ENCODE measurements around the gene SPACA6. TPM values are rescaled to one million over a fixed set of nuclear protein-coding genes. Genes with fewer than 3 reads are reported as not detected.

SPACA6 gene
- total and polyA plus RNA-seq, 2 donors (not counting 1 experiment from before 2014, with no cell fraction given), result 5.5 to 8.6 TPM

DNA sequence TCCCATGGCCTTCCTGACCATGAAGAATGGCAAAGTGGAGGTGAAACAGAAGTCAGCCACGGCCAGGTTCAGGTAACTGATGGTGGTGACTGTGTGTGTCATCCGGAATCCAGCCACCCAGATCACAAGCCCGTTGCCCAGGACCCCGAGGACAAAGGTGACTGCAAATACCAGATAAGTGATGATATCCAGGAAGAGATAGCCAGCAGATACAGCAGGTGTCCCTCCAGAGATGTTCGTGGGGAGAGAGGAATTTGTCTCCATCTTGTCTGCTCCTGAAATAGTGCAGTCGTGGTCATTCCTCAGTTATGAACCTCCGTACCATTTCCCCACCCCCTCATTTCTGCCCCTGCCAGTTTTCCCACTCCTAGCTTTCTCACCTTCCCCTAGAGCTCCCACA lies 53.6 kb downstream of the SPACA6 start:
- no peaks in the 10 kb centered on the region for H3K9me3 ChIP-seq (ENCODE audit: control insufficient read depth, insufficient read depth, low read depth, low read length)
- H4K20me1 ChIP-seq (ENCODE audit: control insufficient read depth, extremely low read depth, insufficient read depth, low read length), result no peaks in the 10 kb centered on the region
- no peak overlapping the region for H3K4me2 ChIP-seq (ENCODE audit: extremely low read depth, insufficient read depth, low read length)
- no peaks in the 10 kb centered on the region for H3K4me1 ChIP-seq (ENCODE audit: control insufficient read depth, extremely low read depth, insufficient read depth, low read length)
- H3K36me3 ChIP-seq (ENCODE audit: control insufficient read depth, insufficient read depth, low read length), result no peaks in the 10 kb centered on the region
- DNase-seq (ENCODE audit: low read depth in 2 of 2), result no peak
- H3K27me3 ChIP-seq (ENCODE audit: control insufficient read depth, insufficient read depth, low read length), result no peaks in the 10 kb centered on the region
- H3K79me2 ChIP-seq (ENCODE audit: control insufficient read depth, insufficient read depth, low read length), result no peaks in the 10 kb centered on the region
- TF ChIP-seq, protein P1, sequence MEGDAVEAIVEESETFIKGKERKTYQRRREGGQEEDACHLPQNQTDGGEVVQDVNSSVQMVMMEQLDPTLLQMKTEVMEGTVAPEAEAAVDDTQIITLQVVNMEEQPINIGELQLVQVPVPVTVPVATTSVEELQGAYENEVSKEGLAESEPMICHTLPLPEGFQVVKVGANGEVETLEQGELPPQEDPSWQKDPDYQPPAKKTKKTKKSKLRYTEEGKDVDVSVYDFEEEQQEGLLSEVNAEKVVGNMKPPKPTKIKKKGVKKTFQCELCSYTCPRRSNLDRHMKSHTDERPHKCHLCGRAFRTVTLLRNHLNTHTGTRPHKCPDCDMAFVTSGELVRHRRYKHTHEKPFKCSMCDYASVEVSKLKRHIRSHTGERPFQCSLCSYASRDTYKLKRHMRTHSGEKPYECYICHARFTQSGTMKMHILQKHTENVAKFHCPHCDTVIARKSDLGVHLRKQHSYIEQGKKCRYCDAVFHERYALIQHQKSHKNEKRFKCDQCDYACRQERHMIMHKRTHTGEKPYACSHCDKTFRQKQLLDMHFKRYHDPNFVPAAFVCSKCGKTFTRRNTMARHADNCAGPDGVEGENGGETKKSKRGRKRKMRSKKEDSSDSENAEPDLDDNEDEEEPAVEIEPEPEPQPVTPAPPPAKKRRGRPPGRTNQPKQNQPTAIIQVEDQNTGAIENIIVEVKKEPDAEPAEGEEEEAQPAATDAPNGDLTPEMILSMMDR (conservative IDR thresholded peaks at IDR 0.05 in 1 of 2, IDR thresholded peaks at IDR 0.05 in 1 of 2; ENCODE audit: low read depth in 1 of 2, low read length in 2 of 2), result no peak
- TF ChIP-seq EZH2 (IDR thresholded peaks at IDR 0.05; ENCODE audit: low read length, missing control alignments), result no peak
- no peak overlapping the region for H3K4me3 ChIP-seq (replicated peaks in 1 of 4; ENCODE audit: control extremely low read depth in 1 of 4, insufficient read depth in 1 of 4, low read depth in 3 of 4, low read length in 4 of 4)
- no peak overlapping the region for H2AFZ ChIP-seq (ENCODE audit: low read length)
- H3K9ac ChIP-seq (ENCODE audit: insufficient read depth, low read length), result no peak overlapping the region
- H3K27ac ChIP-seq (ENCODE audit: insufficient read depth, low read length), result no peak overlapping the region

DNA sequence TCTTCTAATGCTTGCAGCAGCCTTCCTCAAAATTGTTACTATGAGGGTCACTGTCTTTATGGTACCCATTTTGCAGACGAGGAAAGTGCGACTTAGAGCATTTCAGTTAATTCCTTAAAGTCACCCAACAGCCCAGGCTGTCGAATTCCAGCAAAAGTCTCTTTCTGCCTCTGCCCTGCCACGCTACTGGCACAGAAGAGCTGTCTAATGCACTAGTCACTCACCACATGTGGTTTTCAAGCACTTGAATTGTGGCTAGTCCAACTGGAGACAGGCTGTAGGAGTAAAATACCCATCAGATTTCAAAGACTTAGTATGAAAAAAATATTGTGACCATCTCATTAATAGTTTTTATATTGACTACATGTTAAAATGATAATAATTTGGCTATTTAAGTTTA lies 56.8 kb downstream of the SPACA6 start:
- H2AFZ ChIP-seq (ENCODE audit: low read length), result no peak overlapping the region
- no peaks in the 10 kb centered on the region for H4K20me1 ChIP-seq (ENCODE audit: control insufficient read depth, extremely low read depth, insufficient read depth, low read length)
- no peak overlapping the region for H3K9ac ChIP-seq (ENCODE audit: insufficient read depth, low read length)
- H3K4me2 ChIP-seq (ENCODE audit: extremely low read depth, insufficient read depth, low read length), result no peak overlapping the region
- H3K9me3 ChIP-seq (ENCODE audit: control insufficient read depth, insufficient read depth, low read depth, low read length), result no peaks in the 10 kb centered on the region
- TF ChIP-seq, protein P1 (conservative IDR thresholded peaks at IDR 0.05 in 1 of 2, IDR thresholded peaks at IDR 0.05 in 1 of 2; ENCODE audit: low read depth in 1 of 2, low read length in 2 of 2), result no peak
- H3K36me3 ChIP-seq (ENCODE audit: control insufficient read depth, insufficient read depth, low read length), result no peaks in the 10 kb centered on the region
- H3K4me1 ChIP-seq (ENCODE audit: control insufficient read depth, extremely low read depth, insufficient read depth, low read length), result no peaks in the 10 kb centered on the region
- H3K79me2 ChIP-seq (ENCODE audit: control insufficient read depth, insufficient read depth, low read length), result no peaks in the 10 kb centered on the region
- H3K4me3 ChIP-seq (replicated peaks in 1 of 4; ENCODE audit: control extremely low read depth in 1 of 4, insufficient read depth in 1 of 4, low read depth in 3 of 4, low read length in 4 of 4), result no peak overlapping the region
- DNase-seq (ENCODE audit: low read depth in 2 of 2), result peak in 1 of 2 donors; percentile 67
- H3K27me3 ChIP-seq (ENCODE audit: control insufficient read depth, insufficient read depth, low read length), result no peaks in the 10 kb centered on the region
- no peak overlapping the region for H3K27ac ChIP-seq (ENCODE audit: insufficient read depth, low read length)

DNA sequence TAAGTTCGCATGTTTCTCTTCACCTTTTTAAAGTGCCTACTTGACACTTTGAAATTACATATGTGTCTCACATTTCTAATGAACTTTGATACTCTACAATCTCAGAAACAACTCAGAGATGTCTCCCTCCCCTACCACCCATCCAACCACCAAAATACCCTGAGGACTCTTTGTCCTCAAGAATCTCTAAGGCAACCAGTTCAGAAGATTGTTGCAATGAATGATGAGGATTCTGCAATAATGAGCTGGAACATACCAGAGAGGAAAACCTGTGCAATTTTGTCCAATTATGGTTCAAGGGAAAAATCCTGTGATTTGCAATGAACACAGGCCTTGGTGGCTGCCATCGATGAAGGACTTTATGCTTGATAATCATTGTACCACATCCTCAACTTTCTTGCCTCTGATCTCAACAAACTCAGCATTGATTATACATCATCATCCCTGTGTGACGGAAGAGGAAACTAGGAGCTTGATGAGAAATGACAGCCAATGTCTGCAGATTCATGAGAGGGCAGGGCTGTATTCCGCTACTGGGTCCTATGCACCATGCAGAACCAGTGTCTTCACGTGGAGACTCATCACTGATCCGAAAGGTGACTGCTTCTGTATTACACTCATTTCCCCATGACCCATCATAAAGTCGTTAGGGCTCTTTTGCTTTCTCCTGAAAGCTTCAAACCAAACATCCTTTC lies 57.4 kb downstream of the SPACA6 start:
- H3K36me3 ChIP-seq (ENCODE audit: control insufficient read depth, insufficient read depth, low read length), result no peaks in the 10 kb centered on the region
- H2AFZ ChIP-seq (ENCODE audit: low read length), result no peak overlapping the region
- H3K79me2 ChIP-seq (ENCODE audit: control insufficient read depth, insufficient read depth, low read length), result no peaks in the 10 kb centered on the region
- no peaks in the 10 kb centered on the region for H3K27me3 ChIP-seq (ENCODE audit: control insufficient read depth, insufficient read depth, low read length)
- no peaks in the 10 kb centered on the region for H3K4me1 ChIP-seq (ENCODE audit: control insufficient read depth, extremely low read depth, insufficient read depth, low read length)
- H3K4me2 ChIP-seq (ENCODE audit: extremely low read depth, insufficient read depth, low read length), result no peak overlapping the region
- no peak overlapping the region for H3K27ac ChIP-seq (ENCODE audit: insufficient read depth, low read length)
- DNase-seq (ENCODE audit: low read depth in 2 of 2), result peak in 1 of 2 donors; percentile 15
- TF ChIP-seq, protein P1 (conservative IDR thresholded peaks at IDR 0.05 in 1 of 2, IDR thresholded peaks at IDR 0.05 in 1 of 2; ENCODE audit: low read depth in 1 of 2, low read length in 2 of 2), result no peak
- TF ChIP-seq EZH2 (IDR thresholded peaks at IDR 0.05; ENCODE audit: low read length, missing control alignments), result no peak
- no peak overlapping the region for H3K9ac ChIP-seq (ENCODE audit: insufficient read depth, low read length)
- no peaks in the 10 kb centered on the region for H4K20me1 ChIP-seq (ENCODE audit: control insufficient read depth, extremely low read depth, insufficient read depth, low read length)
- H3K9me3 ChIP-seq (ENCODE audit: control insufficient read depth, insufficient read depth, low read depth, low read length), result no peaks in the 10 kb centered on the region
- H3K4me3 ChIP-seq (replicated peaks in 1 of 4; ENCODE audit: control extremely low read depth in 1 of 4, insufficient read depth in 1 of 4, low read depth in 3 of 4, low read length in 4 of 4), result no peak overlapping the region

Data from fibroblast of lung (primary cell).